CD4-positive, alpha-beta T cell treated with Interleukin-21 for 1 hour (primary cell): ENCODE measurements around the gene CD44.

Source experiments
- DNase-seq: peaks from one replicate; pipeline ENCODE4 v3.0.0-alpha.2; 2020

Gene CD44

DNA sequence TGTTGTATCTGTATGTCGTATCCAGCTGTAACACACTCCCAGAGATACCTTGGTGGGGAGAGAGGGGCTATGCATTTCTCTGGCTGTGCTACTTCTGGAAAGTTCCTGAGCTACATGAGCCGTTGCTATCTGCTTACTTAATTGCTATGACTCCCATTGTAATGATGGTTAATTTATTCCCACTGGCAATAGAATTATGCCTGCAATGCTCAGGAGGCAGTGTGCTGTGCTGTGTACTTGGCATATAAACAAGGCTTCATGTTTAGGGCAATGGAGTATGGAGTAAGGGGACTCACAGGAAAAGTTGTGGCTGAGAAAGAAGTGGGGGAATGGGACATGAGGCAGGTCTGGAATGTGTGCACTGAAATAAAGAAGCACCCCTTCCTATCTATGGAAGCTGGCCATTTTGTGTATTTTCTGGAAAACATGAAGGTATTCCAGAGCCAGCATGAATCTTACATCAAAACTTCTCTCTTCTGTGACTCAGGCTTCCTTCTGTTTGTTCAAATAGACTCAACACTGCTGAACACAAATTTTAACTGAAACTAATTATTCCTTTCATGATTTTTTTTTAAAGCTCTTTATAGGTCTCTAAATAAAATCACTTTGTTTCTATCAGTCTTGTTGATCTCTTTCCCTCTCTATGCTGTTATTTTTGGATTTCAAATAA is 40.6 kb downstream of the CD44 start:
- no peak for DNase-seq

DNA sequence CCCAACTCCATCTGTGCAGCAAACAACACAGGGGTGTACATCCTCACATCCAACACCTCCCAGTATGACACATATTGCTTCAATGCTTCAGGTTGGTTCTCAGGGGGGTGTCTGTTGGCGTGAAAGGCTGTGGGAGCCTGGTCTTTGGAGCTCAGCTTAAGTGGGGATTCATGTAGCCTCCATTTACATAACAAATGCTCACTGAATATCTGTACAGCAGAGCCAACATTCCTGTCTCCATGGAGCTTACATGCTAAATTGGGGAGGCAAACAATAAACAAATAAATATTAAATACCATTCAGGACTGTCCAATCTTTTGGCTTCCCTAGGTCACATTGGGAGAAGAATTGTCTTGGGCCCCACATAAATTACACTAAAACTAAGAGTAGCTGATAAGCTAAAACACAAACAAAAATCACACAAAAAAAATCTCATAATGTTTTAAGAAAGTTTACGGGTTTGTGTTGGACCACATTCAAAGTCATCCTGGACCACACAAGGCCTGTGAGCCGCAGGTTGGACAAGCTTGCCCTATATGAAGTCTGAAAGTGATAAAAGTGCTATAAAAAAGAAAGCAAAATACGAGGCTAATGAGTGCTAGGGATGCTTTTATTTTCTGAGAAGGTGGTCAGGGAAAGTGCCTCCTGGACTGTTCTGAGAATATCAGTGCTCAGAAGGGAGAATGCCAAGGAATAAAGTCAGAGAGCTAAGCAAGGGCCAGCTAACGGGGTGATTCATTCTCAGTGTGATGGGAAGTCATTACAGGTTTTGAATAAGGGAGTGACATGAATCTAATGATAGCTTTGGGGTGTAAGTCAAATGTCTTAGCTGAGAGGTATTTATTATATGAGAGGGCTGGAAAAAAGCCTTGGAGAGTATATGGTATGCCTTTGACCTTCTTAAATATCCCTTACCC is 41.6 kb downstream of the CD44 start:
- no peak for DNase-seq

DNA sequence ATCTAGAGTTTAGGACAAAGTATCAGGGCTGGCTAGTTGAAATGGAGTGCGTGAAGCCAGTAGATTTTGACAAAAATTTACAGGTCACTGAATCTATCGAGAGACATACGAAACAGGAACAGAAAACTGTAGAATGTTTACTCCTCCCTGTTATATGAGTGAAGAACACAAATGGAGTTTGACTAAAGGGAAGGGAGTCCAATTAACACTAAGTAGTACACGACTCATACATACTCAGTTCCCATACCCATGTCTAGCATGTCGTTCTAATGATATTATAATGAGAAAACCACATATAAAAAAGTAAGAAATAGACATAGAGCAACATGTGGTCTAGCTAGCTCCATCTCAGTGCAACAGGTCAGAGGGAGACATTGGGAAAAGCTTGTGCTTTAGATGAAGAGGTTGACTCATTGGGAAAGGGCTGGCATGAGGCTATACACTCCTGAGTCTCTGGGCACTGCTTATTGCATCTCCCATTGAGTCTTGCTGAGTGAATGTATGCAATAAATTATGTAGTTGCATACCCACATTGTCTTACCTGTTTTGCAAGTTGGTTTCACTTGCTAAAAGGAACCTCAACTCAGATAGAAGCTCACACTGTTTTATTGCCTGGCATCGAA is 43.5 kb downstream of the CD44 start:
- DNase-seq = no peak

DNA sequence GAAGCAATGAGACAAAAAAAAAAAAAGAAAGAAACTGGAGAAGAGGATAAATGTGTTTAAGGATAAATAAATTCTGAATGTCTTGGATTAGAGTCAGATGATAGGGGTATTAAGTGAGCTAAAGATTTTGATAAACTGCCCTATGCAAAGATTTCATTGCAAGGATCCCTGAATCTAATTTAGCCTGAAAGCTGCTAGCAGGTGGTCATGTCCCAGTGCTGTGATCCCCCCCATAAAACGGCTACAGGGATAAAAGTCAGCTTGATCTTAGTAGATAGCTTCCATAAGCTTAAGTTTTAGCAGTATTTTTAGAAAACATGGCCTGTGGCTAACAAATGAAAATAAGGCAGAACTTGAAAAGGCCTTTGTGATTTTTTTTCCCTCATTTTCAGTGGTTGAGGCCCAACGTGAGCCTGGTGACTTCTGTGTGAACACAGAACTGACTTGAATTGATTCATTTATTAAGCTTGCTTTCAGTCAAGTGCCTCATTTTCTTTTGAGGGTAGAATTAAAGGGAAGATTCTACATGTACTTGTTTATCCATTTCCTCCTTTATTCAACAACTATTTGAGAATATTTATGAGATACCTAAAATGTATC is 44.5 kb downstream of the CD44 start:
- no peak for DNase-seq

DNA sequence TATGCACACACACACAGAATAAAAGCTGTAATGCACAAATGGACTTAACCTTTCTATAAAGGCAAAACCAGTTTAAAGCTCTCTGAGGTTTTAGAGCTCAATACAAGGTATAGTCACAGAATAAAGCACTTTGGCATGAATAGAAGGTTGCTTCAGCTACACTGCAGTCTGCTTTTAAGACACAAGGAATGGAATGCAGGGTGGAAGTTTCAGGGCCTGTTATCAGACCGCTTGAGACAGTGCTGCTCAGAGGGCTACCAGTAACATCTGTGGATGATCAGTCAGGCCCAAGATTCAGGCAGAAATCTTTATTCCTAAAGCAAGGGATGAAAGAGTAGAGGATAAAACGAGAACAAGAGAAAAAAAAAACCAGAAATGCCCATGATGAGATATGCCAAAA is 46.7 kb downstream of the CD44 start:
- no peak for DNase-seq

DNA sequence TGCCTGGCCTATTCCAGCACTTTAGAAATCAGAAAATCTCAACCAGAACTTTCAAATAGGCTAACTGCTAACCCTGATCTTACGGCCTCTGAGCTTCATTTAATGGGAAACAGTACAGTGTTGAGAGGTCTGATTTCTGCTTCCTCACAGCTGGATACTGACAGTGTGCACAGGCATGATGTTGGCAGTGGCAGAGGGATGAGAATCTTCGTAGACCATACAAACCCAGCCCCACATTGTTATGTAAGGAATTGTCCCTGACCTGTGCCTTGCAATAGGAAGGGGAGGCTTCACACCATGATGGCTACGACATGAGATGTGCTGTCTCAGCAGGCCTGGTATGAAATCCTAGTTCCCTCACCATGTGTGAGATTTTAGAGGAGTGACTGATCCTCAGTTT is 49.0 kb downstream of the CD44 start:
- no peak for DNase-seq

DNA sequence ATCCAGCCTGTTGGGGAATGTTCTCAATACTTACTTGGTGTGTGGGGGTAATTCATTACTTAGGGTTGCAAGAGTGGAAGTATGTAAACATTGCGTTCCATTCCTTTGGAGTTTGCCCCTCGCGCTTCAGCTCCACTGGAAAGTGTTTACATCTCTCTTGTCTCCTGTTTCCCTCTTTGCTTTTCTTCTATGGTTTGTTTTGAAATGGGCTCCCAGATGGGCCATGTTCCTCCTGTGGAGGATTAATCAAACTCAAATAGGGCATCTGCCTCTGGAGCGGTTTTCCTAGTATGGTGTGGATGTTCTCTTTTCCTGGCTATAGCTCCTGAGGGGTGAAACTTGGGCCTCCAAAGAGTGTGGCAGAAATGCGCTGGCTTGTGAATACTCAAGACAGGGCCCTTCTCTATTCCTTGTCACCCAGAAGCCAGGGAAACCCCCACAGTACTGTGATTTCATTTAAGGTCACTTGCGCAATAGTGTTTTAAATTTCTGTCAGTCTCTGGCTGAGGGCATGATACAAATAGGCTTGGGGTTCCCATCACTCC is 51.9 kb downstream of the CD44 start:
- no peak for DNase-seq

DNA sequence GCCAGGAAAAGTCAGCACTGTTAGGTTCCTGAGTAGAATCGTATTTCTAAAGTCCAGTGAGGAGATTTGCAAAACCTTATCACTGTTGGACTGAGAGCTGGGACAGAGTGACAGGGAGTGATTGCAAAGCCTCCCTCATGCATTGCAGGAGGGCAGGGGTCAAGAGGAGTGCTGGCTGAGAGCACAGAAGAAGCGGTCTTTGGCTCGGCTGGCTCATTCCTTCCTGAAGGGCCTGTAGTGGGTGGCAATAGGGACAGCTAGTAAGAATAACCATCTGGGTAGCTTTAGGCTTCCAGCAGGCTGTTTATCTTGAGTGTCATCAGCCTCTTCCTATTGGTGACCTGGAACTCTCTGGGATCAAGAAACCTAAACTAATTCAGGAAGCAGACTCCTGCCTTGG is 53.4 kb downstream of the CD44 start:
- no peak for DNase-seq

DNA sequence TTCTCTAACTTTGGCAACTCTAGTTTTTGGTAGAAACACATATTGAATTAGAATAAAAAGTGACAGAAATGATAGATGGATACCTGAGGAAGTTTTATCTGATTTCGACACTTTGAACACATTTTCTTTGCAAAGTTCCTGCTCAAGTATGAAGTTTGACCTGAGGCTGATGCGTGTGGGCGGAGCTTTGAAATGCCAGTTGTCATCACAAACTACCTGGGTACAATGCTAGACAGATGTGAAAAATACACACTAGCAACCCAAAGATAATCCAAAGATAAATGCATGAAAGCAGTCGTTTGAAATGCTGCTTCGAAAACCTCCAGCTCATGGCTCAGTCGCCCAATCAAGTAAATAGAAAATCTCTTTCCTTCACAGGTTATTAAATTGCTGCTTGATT is 54.8 kb downstream of the CD44 start:
- DNase-seq = no peak

DNA sequence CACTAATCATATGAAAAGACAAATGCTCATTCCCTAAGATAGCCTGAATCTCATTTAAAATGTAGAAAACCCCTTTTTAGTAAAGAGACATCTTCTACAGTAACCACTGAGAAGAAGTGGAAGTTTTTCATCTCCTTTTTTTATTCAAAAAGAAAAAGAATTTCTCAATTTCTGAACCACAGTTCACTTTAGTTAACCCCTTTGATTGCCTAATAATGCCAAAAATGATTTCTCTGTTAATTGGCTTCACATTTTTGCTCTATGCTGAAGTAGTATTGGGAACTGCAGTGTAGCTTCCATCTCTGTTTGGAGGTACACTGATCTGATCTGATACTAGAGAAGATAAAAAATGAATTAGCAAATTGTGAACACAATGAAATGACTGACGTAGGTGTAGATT is 58.3 kb downstream of the CD44 start:
- DNase-seq = no peak

DNA sequence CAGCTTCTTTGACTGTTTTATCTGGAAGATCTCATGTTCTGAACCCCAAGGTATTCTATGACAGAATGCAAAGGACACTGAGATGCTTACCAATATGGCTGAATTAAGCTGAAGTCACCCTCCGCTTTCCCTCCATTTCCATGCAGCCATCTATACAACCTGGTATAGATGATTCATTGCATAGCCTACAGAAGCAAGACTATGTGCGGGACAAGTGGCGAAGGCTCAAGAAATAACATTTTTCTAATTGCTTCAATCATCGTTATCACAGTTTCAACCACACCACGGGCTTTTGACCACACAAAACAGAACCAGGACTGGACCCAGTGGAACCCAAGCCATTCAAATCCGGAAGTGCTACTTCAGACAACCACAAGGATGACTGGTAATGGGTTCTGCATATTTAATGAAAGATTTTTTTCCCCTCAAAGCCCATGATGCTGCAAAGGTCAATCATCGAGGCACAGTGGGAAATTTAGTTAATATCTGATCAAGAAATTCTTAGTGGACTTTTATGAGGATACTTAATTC is 61.9 kb downstream of the CD44 start:
- DNase-seq = no peak

DNA sequence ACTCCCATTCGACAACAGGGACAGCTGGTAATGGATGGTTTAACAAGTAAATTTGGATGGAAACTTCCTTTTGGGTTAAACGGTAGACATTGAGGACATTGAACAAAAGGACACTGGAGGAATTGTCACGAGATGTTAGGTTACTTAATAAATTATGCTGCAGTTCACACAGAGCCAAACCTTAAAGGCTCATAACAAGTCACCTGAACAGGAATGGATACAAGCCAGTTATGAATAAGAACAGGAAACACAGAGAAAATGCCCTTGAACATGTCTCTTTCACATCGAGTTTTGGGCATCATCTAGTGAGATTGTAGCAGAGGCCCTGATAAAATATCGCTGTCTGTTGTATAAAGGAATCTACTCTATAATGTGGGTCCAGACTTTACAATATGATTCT is 65.6 kb downstream of the CD44 start:
- no peak for DNase-seq

DNA sequence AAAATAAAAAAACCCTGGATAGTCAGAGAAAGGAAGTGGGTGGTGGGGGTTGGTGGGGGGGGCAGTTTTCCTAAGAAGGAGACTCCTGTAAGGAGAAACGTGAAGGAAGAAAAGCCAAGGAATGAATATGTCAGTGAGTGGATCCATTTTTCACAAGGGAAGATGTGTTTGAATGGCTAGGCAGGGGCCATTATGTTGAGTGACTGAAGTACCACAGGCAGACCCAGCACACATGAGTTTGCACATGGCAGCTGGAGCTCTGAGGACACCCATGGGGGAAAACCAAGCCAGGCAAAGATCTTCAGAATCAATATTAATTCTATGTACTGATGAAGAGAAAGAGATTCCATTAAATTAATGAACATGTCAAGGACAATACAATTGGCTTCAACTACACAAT is 67.6 kb downstream of the CD44 start:
- no peak for DNase-seq

DNA sequence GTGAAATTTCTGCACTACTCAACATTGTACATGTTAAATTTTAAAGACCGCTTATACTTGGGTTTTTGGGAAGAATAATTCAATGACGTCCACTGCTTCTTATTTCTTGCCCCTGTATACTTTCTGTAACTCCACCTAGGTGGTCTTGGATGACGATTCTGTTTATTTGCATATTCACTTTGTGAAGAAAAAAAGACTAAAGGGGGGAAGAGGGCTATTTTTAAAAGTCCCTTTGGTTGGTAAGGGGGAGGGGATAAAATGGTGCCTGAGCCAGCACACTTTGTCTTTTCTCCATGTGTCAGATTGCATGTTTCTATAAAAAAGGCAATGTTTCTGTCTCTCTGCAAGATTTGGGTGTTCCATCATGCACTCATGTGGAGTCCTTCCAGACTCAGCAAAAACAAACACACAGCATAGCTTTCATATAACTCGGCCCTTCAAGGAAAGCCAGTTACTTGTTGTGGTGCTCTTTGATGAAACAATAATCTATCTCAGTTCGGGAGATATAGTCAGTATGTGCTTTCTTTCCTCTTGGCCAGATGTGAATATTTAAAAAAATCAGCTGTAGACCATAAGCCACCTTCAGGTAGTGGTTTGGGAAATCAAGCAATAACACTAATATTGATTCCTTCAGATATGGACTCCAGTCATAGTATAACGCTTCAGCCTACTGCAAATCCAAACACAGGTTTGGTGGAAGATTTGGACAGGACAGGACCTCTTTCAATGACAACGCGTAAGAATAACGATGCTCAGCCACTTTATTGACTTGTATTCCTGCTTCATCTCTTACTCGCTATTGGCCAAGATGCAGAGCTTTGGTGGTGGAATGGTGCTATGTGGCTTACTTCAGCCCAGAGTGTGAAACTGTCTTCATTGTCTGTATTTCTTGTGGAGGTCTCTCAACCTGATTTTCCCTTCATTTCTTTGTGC is 68.8 kb downstream of the CD44 start:
- DNase-seq = no peak

DNA sequence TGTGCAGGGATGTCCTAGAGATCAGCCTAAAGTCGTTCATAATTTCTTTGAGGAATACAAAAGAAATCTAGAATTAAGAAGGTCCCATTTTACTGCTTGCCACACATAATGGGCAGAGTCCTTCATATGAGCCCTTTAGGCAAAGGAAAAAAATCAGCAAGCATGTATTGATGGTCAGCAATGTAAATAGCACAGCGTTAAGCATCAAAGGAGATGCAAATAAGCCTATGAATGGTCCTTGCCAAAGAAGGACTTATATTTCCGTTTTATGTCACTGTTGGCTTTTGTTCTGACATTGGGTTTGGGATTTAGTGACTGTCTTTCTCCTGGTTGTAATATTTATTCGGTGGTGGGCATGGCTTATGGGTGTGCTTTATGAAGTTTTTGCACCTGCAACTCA is 69.8 kb downstream of the CD44 start:
- DNase-seq = no peak

DNA sequence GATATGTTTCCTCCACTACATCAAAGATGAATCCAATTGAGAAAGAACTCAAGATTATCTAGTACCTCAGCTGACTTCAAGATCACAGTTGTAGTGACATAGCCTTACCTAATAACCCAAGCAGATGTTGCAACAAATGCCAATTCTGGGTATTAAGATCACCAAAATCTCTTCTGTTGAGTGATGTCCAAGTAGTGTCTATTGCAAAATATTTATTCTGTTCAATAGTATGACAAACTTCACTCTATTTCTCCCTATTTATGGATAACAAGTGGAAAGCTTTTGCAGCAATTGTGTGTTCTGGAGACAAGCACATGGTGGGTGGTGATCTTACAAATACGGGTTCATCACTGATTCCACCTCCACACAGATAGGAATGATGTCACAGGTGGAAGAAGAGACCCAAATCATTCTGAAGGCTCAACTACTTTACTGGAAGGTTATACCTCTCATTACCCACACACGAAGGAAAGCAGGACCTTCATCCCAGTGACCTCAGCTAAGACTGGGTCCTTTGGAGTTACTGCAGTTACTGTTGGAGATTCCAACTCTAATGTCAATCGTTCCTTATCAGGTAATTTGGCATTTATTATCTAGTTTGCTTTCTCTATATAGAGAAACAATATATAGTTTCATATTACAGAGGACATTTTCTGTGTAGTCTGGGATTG is 72.0 kb downstream of the CD44 start:
- no peak for DNase-seq

DNA sequence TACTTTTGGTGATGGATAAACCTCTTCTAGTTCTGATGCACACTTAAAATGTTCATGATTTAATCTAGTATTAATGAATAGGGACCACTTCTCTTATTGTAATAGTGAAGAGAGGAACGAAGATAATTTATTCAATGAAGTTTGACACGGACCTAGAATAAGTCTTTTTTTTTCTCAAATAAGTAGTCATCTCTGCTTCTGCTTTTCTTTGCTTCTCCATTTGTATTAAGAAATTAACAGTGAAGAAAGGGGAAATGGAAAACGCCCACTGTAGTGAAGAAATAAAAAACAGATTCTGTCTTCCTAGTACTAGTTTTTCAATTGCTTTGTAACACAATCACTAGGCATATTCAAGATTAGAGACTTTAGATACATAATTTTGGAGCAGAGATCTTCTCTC is 73.0 kb downstream of the CD44 start:
- no peak for DNase-seq

DNA sequence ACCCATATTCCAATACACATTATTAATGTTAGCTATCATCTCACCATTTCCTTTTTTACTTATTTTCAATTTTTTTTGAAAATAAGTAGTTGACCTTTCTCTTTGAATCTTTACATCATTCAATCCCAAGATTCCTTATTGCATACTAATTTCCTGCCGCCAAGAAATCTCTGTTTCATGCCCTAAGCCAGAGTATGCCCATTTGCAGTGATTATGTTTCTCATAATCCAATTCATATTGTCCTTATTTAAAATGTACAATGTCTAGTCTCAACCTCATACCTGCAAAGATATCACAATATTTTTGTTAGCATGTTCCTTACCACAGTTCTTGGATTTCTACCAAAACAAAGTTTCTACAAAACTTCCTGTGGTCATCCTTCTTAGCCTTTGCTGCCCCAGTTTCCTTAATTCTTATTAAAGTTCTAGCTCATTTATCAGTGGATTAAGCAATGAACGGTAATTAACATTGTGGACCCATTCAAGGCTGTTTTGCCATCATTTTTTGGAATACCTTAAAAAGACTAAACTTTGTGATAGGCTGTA is 75.3 kb downstream of the CD44 start:
- no peak for DNase-seq

DNA sequence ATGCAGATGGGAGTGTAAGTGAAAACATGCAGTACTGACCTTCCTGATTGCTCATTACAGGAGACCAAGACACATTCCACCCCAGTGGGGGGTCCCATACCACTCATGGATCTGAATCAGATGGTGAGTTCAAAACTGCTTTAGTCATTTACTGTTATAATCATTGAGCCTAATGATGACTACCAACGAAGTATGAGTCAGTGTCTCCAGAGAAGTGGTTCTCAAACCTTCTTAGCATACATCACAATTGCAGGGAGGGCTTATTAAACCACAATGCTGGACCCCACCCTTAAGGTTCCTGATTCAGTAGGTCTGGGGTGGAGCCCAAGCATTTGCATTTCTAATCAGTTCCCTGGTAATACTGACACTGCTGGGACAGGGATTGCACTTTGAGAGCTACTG is 75.8 kb downstream of the CD44 start:
- DNase-seq = peak; percentile 33

DNA sequence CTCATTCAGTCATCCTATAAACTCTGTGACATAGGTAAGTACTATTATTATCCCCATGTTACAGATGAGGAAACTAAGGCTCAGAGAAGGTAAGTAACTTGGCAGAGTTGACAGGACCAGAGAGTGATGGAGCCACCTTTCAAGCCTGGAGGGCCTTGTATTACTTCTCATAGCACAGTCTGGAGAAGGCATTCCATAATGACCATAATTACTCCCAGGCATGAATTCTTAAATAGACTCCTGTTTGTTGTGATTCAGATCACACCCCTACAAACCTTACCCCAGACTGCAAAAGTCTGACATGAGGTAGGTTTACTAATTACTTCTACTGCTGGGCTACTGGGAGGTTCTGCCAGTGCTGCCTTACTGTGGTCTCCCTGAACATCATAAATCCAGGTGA is 77.0 kb downstream of the CD44 start:
- DNase-seq = no peak
